Measurements from ENCODE around the gene STK25. TPM values are rescaled to one million over a fixed set of nuclear protein-coding genes. Genes with fewer than 3 reads are reported as not detected.
"Not testable (repeated sequence)": the region's sequence is repeated elsewhere in the genome, so short reads cannot be mapped to it uniquely, and the experiment has no call there.

Gene STK25
- total RNA-seq, 2 donors from 2014 or later, result 35.3 to 95.5 TPM

DNA sequence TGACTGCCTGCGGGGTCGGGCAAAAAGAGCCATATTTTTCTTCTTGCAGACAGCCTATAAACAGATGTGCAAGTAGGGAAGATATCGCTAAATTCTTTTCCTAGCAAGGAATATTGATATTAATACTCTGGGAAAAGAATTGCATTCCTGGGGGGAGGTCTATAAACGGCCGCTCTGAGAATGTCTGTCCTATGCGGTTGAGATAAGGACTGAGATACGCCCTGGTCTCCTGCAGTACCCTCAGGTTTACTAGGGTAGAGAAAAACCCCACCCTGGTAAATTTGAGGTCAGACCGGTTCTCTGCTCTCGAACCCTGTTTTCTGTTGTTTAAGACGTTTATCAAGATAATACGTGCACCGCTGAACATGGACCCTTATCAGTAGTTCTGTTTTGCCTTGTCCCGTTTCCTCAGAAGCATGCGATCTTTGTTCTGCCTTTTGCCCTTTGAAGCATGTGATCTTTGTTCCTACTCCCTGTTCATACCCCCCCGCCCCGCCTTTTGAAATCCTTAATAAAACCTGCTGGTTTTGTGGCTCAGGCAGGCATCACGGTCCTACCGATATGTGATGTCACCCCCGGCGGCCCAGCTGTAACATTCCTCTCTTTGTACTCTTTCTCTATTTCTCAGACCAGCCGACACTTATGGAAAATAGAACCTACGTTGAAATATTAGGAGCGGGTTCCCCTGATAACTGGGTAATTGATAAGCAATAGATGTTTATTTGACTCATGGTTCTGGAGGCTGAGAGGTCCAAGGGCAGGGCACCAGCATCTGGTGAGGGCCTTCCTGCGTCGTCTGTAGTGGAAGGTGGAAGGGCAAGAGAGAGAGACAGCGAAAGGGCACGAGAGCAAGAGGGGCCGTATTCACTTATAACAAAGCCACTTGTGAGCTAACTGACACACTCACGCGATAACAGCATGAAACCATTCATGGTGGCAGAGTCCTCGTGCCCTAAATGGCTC, 17.7 kb upstream of the STK25 start:
- not testable (repeated sequence) for ATAC-seq; H3K36me3 Mint-ChIP-seq; H3K9me3 Mint-ChIP-seq; H3K27ac Mint-ChIP-seq; DNase-seq (ENCODE audit: low spot score in 2 of 2)

DNA sequence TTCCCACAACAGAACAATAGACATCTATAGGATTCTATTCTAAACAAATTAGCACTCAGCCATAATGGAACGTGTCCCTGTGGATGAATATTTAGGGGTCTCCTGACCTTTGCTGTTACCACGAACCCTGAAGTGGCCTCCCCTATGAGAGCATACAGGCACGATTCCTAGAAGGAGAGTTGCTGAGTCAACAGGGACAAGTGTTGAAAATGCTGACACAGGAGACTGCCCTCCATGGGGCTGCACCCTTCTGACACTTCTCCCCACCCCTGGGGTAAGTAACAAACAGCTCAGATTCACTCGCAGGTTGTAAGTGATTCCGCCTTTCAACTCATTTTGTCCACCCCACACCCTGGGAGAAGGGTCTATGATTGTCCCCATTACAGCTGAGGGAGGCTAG, 14.1 kb upstream of the STK25 start:
- Mint-ChIP-seq H3K27ac (no peak overlapping the region), H3K9me3 (peaks cover 1 to 9% of the 10 kb centered on the region in 2 donors), H3K36me3 (peaks cover 0 to 3% of the 10 kb centered on the region in 2 donors)
- ATAC-seq (no peak), DNase-seq (ENCODE audit: low spot score in 2 of 2) (no peak)

DNA sequence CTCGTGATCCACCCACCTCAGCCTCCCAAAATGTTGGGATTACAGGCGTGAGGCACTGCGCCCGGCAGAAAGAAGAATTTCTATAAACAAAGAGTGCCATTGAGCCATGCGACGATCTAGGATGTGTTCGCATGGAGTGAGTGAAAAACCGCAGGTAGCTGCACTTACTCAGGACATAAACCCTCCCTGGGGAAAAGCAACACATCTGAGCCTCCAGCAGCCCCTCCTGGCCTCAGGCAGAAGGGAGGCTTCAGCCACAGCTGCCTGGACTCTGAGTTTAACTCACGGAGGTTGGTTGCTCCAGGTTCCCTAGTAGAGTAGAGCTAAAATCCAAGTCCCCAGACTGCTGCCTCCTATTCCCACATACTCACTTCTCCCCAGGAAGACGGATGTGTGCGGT, 11.3 kb upstream of the STK25 start:
- ATAC-seq, result no peak
- Mint-ChIP-seq H3K36me3 (peaks cover 0 to 9% of the 10 kb centered on the region in 2 donors), H3K27ac (no peak overlapping the region), H3K9me3 (peaks cover 12 to 17% of the 10 kb centered on the region in 2 donors)
- DNase-seq (ENCODE audit: low spot score in 2 of 2), result no peak

GRCh38 chr2:241517297-241517696, 8.9 kb upstream of the STK25 start:
- Mint-ChIP-seq H3K27ac (peak overlapping the region in 1 of 2 donors; percentile 7), H3K36me3 (peaks cover 0 to 9% of the 10 kb centered on the region in 2 donors), H3K9me3 (peaks cover 12 to 18% of the 10 kb centered on the region in 2 donors)
- ATAC-seq (no peak), DNase-seq (ENCODE audit: low spot score in 2 of 2) (no peak)

DNA sequence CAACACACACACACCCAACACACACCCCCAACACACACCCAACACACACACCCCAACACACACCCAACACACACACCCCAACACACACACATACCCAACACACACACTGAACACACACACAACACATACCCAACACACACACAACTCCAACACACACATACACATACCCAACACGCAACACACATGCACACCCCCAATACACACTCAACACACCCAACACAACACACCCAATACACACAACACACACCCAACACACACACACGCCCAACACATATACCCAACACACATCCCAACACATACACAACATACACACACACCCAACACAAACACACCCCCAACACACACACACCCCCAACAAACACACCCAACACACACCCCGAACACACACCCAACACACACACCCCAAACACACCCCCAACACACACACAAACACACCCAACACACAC, 8.2 kb upstream of the STK25 start:
- Mint-ChIP-seq H3K9me3 (peaks cover 12 to 18% of the 10 kb centered on the region in 2 donors), H3K27ac (no peak overlapping the region)
- DNase-seq (ENCODE audit: low spot score in 2 of 2), result no peak

GRCh38 chr2:241514986-241515737, 6.8 kb upstream of the STK25 start:
- peak; percentile 29 to 40 for ATAC-seq
- H3K9me3 Mint-ChIP-seq, result peaks cover 12 to 18% of the 10 kb centered on the region in 2 donors
- DNase-seq (ENCODE audit: low spot score in 2 of 2), result no peak
- peaks cover 0 to 9% of the 10 kb centered on the region in 2 donors for H3K36me3 Mint-ChIP-seq
- H3K27ac Mint-ChIP-seq, result peak overlapping the region in 1 of 2 donors; percentile 39

More for the DNA sequence above, 8.2 kb upstream of the STK25 start:
- no peak for ATAC-seq
- H3K36me3 Mint-ChIP-seq, result peaks cover 0 to 9% of the 10 kb centered on the region in 2 donors

- no peak for DNase-seq (ENCODE audit: low spot score in 2 of 2)
- H3K27ac Mint-ChIP-seq, result no peak overlapping the region
- no peak for ATAC-seq
- peaks cover 12 to 18% of the 10 kb centered on the region in 2 donors for H3K9me3 Mint-ChIP-seq
- H3K36me3 Mint-ChIP-seq, result peaks cover 2 to 12% of the 10 kb centered on the region in 2 donors
These were observed 6.2 kb upstream of the STK25 start for GRCh38 chr2:241514553-241514952.

- H3K27ac Mint-ChIP-seq, result no peak overlapping the region
- H3K36me3 Mint-ChIP-seq, result peaks cover 6 to 7% of the 10 kb centered on the region in 2 donors
- DNase-seq (ENCODE audit: low spot score in 2 of 2) (no peak), ATAC-seq (no peak)
- H3K9me3 Mint-ChIP-seq, result peaks cover 0 to 3% of the 10 kb centered on the region in 2 donors
These were observed 2.8 kb upstream of the STK25 start for GRCh38 chr2:241511091-241511741.

DNA sequence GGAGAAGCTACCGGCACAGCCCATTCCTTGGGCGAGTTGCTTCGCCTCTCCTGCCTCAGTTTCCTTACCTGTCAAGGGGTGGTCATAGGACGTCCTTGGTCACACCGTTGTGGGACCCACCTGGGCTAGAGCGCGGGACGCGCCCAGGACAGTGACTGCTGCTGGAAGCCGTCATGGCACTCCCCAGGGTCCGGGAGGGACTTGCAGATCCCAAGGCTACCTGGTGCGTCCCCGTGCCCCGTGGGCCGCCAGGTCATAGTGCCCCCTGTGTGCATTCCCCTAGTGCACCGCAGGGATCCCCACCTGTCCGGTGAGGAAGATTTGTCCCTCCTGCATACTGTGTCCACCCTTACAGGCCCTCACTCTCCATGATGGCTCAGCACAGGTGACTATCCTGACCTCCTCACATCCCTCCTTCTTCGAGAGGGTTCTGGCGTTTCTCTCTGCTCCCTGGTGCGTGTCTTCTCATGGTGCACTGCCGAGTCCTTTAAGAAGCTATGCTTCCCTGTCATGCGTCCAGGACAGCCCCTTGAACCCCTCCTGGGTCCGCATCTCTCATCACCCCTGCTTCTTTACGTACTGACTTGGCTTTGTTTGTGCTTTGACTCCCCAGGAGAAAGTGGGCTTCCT, 886 bp upstream of the STK25 start:
- peaks cover 6 to 7% of the 10 kb centered on the region in 2 donors for H3K36me3 Mint-ChIP-seq
- H3K27ac Mint-ChIP-seq, result peak overlapping the region; percentile 19 to 72
- no peak for DNase-seq (ENCODE audit: low spot score in 2 of 2)
- H3K9me3 Mint-ChIP-seq, result no peaks in the 10 kb centered on the region
- ATAC-seq, result no peak

- Mint-ChIP-seq H3K36me3 (peaks cover 6 to 7% of the 10 kb centered on the region in 2 donors), H3K9me3 (no peaks in the 10 kb centered on the region), H3K27ac (peak overlapping the region; percentile 67 to 84)
- ATAC-seq (peak; percentile 12 to 49), DNase-seq (ENCODE audit: low spot score in 2 of 2) (peak in 1 of 2 donors; percentile 45)
These were observed 749 bp downstream of the STK25 start for GRCh38 chr2:241507430-241508239.

GRCh38 chr2:241506793-241507429, 1.5 kb downstream of the STK25 start:
- peaks cover 6 to 7% of the 10 kb centered on the region in 2 donors for H3K36me3 Mint-ChIP-seq
- DNase-seq (ENCODE audit: low spot score in 2 of 2) (no peak), ATAC-seq (no peak)
- H3K27ac Mint-ChIP-seq, result no peak overlapping the region
- H3K9me3 Mint-ChIP-seq, result no peaks in the 10 kb centered on the region

DNA sequence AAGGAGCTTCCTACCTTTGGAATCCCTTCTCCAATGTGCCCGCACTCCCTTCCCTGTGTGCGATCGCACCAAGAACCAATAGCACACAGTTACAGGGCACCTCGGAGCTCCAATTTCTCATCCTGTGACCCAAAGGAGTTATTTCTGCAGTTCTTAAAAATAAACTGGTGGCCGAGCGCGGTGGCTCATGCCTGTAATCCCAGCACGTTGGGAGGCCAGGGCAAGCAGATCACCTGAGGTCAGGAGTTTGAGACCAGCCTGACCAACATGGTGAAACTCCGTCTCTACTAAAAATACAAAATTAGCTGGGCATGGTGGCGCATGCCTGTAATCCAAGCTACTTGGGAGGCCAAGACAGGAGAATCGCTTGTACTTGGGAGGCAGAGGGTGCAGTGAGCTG, 2.1 kb downstream of the STK25 start:
- H3K36me3 Mint-ChIP-seq; DNase-seq (ENCODE audit: low spot score in 2 of 2); H3K27ac Mint-ChIP-seq; H3K9me3 Mint-ChIP-seq; ATAC-seq: not testable (repeated sequence)

- ATAC-seq (no peak), DNase-seq (ENCODE audit: low spot score in 2 of 2) (no peak)
- Mint-ChIP-seq H3K9me3 (no peaks in the 10 kb centered on the region), H3K36me3 (peaks cover 6 to 7% of the 10 kb centered on the region in 2 donors), H3K27ac (no peak overlapping the region)
These were observed 2.6 kb downstream of the STK25 start for GRCh38 chr2:241505781-241506201.

GRCh38 chr2:241505086-241505780, 3.2 kb downstream of the STK25 start:
- no peak for ATAC-seq
- no peak for DNase-seq (ENCODE audit: low spot score in 2 of 2)
- Mint-ChIP-seq H3K9me3 (no peaks in the 10 kb centered on the region), H3K36me3 (peaks cover 6 to 7% of the 10 kb centered on the region in 2 donors), H3K27ac (peak overlapping the region in 1 of 2 donors; percentile 66)

All from activated naive CD4-positive, alpha-beta T cell treated with anti-CD3 and anti-CD28 coated beads, Interleukin-2, amount 50 U/mL, for 72 hours (primary cell).